GM12872 (cell line): Measurements from ENCODE around the gene PDE3B.
A peak's percentile ranks its signal among the peaks of the same experiment; 100 is the strongest.

Experiments used
- CTCF ChIP-seq: IDR thresholded peaks from 3 replicates; pipeline ENCODE4 v1.5.1; 2011; ENCODE audit warnings: low read depth, mild to moderate bottlenecking, low read length, moderate library complexity; ENCODE audit not compliant: insufficient read depth

PDE3B gene

GRCh38 chr11:14773755-14774154 lies 130.2 kb downstream of the PDE3B start:
- peak; percentile 30; the same call in 1 of the 3 replicates for TF ChIP-seq CTCF

- no peak for TF ChIP-seq CTCF
These were observed 131.1 kb downstream of the PDE3B start for GRCh38 chr11:14774721-14775120.

DNA sequence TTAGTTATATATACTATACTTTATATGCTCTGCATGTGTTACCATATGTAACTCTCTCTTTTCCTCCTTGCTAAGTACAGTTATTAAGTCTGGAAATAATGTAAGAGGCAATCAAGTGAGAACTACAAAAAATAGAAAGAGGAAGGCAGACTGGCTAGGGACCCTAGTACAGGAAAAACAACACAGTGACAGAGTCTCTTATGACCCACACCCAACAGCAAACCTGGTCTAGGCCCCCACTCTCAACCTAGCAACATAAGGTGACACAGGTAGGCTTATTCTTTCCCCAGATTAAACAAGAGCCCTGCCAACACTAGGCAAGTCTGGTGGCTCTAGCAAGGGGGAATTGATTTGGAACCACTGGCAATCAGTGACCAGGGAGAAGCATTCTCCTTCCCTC lies 132.3 kb downstream of the PDE3B start:
- TF ChIP-seq CTCF = no peak

DNA sequence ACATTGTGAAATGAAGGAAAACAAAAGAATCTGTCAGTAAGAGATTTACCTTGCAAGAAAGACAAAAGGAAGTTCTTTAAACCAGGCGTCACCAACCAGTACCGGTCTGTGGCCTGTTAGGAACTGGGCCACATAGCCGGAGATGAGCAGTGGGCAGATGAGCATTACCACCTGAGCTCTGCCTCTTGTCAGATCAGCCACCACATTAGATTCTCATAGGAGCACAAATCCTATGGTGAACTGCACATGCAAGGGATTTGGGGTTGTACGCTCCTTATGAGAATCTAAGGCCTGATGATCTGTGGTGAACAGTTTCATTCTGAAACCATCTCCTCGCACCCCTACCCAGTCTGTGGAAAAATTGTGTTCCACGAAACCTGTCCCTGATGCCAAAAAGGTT lies 140.2 kb downstream of the PDE3B start:
- TF ChIP-seq CTCF = no peak

GRCh38 chr11:14784230-14784629 lies 140.6 kb downstream of the PDE3B start:
- no peak for TF ChIP-seq CTCF

- 0 out of 3 replicates have a peak, but pooled peaks have one; percentile 23 for TF ChIP-seq CTCF
These were observed 146.4 kb downstream of the PDE3B start for GRCh38 chr11:14789879-14790484.

DNA sequence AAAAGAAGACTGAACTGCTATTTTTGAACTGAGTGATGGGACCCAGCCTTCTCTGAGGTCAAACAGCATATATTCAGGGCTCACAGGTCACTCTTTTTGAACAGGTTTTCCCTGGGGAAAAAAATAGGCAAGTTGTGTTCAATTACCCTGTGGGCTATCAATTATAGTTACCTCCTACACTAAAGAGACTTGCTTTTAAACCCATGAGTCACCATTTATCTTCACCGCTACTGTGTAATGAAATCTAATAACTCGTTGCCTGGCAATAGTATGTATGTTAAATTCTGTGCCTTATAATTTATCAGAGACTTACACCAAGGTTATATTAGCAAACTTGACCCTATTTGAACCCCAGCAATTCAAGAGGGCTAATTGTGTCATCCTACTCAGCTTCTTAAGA lies 149.9 kb downstream of the PDE3B start:
- TF ChIP-seq CTCF = no peak

- TF ChIP-seq CTCF = no peak
These were observed 160.2 kb downstream of the PDE3B start for GRCh38 chr11:14803846-14804245.
